K562 (cell line): Measurements from ENCODE around the gene SRSF1. TPM values are rescaled to one million over a fixed set of nuclear protein-coding genes. Genes with fewer than 3 reads are reported as not detected.

Source experiments
- ATAC-seq: fragments of 200-7000 bp; cut with Tn5 transposase; 3 replicates; pipeline ENCODE4 v1.9.1; 2020; ENCODE audit warnings: moderate library complexity
- BruUV-seq: library from RNA; stranded (reverse); fragments of 400-500 nt; replicated peaks from 2 replicates; lab custom pipeline; 2021; lab: Mats Ljungman, UMichigan
- CTCF ChIA-PET: fragments of 300-600 bp; formaldehyde crosslinking; extraction: SDS; loops from one replicate; lab custom pipeline; 2021; ENCODE audit warnings: low intra/inter-chr PET ratio; lab: Yijun Ruan, JAX
- POLR2A ChIA-PET: fragments of 300-600, 350-650 bp; sonication (Branson Sonifier 250); formaldehyde crosslinking; extraction: SDS; loops from one replicate; lab custom pipeline; 2021; ENCODE audit warnings: antibody characterized with exemption, inconsistent platforms; lab: Yijun Ruan, JAX
- DNase-seq, 4 experiments: peaks; one replicate each; pipeline versions ENCODE4 v3.0.0 to v3.0.0-alpha.2; 2011 to 2018; ENCODE audit warnings: low spot score in 3 of 4, mixed read lengths in 3 of 4; ENCODE audit errors: extremely low read depth in 1 of 4
- FAIRE-seq: peaks from 2 replicates; lab custom pipeline; 2011; peaks lifted over from hg19 to GRCh38; lab: Jason Lieb, UNC
- H2AFZ ChIP-seq: 2 replicates; pipeline ENCODE4 v1.6.0; 2011; ENCODE audit warnings: low read depth, low read length, control low read depth, inconsistent platforms
- H3K27ac ChIP-seq: fragments of 200-600 bp; 3 replicates; pipeline ENCODE4 v1.8.0; 2011; ENCODE audit warnings: low read depth, mild to moderate bottlenecking, control low read depth, inconsistent platforms, low read length, moderate library complexity, mixed read lengths; ENCODE audit errors: extremely low read depth
- H3K27me3 ChIP-seq, 2 experiments: fragments of 300-600 bp in 1 of 2; 2 replicates in 1 of 2; 3 replicates in 1 of 2; pipeline versions ENCODE4 v1.6.0 to v1.8.0; 2011; ENCODE audit warnings: inconsistent platforms in 2 of 2, low read length in 2 of 2, mild to moderate bottlenecking in 1 of 2, mixed read lengths in 1 of 2, moderate library complexity in 1 of 2; ENCODE audit not compliant: control insufficient read depth in 2 of 2, insufficient read depth in 2 of 2
- H3K36me3 ChIP-seq: fragments of 300-600 bp; 3 replicates; pipeline ENCODE4 v1.8.0; 2011; ENCODE audit warnings: mild to moderate bottlenecking, low read length, inconsistent platforms; ENCODE audit not compliant: control insufficient read depth, insufficient read depth
- H3K4me1 ChIP-seq, 2 experiments: fragments of 200-600 bp in 1 of 2; replicated peaks in 1 of 2; 2 replicates in 1 of 2; 3 replicates in 1 of 2; pipeline versions ENCODE4 v1.5.1 to v1.8.0; 2011; ENCODE audit warnings: inconsistent platforms in 2 of 2, low read length in 2 of 2, mild to moderate bottlenecking in 1 of 2, mixed read lengths in 1 of 2, moderate library complexity in 1 of 2; ENCODE audit not compliant: control insufficient read depth in 2 of 2, insufficient read depth in 2 of 2
- H3K4me2 ChIP-seq: 2 replicates; pipeline ENCODE4 v1.6.1; 2011; ENCODE audit warnings: low read length, control low read depth, inconsistent platforms, mixed read lengths; ENCODE audit not compliant: insufficient read depth
- H3K4me3 ChIP-seq: fragments of 200-600 bp; sonication (generic), shearing (Covaris generic); 2 replicates; pipeline ENCODE4 v1.5.1; 2016; ENCODE audit warnings: control low read depth, inconsistent platforms
- H3K79me2 ChIP-seq: fragments of 200-600 bp; 3 replicates; pipeline ENCODE4 v1.8.0; 2011; ENCODE audit warnings: low read length, inconsistent platforms; ENCODE audit not compliant: control insufficient read depth, insufficient read depth
- H3K9ac ChIP-seq, 2 experiments: 2 replicates each; pipeline versions ENCODE4 v1.6.0 to v1.6.1; 2011; ENCODE audit warnings: low read depth in 2 of 2, low read length in 2 of 2, control low read depth in 1 of 2, inconsistent platforms in 1 of 2, mild to moderate bottlenecking in 1 of 2, mixed read lengths in 1 of 2; ENCODE audit not compliant: insufficient read depth in 1 of 2
- H3K9me1 ChIP-seq: one replicate; pipeline ENCODE4 v1.6.0; 2011; ENCODE audit warnings: inconsistent platforms, mild to moderate bottlenecking, low read length, moderate library complexity; ENCODE audit not compliant: control insufficient read depth, insufficient read depth
- H3K9me3 ChIP-seq: replicated peaks from 2 replicates; pipeline ENCODE4 v1.5.1; 2011; ENCODE audit warnings: low read depth, low read length, inconsistent platforms; ENCODE audit not compliant: control insufficient read depth, insufficient read depth
- H4K20me1 ChIP-seq: replicated peaks from 2 replicates; pipeline ENCODE4 v1.6.1; 2011; ENCODE audit warnings: low read length, inconsistent platforms, mixed read lengths; ENCODE audit not compliant: control insufficient read depth, insufficient read depth
- CREBBP ChIP-seq: IDR thresholded peaks from one replicate; pipeline ENCODE4 v1.6.1; 2012; ENCODE audit warnings: low read depth, mild to moderate bottlenecking, control low read depth, inconsistent platforms, low read length
- SNIP1 ChIP-seq: fragments of 450-650 bp; IDR thresholded peaks from 2 replicates; pipeline ENCODE4 v1.7.1; 2017; ENCODE audit warnings: low read depth, mild to moderate bottlenecking
- ZKSCAN1 ChIP-seq: fragments of 150-350 bp; IDR thresholded peaks from 2 replicates; pipeline ENCODE4 v1.6.1; 2016; ENCODE audit warnings: low read depth, low read length
- WGBS: fragments of 100-300 bp; shearing (Covaris generic); methylation state at CpG from one replicate; pipeline ENCODE4 v1.1.6; 2016; ENCODE audit warnings: low coverage, mixed read lengths; ENCODE audit not compliant: insufficient coverage; ENCODE audit errors: missing lambda C conversion rate; 5-methylcytosine and 5-hydroxymethylcytosine counted together
- in situ Hi-C: fragments of 300-500 bp; cut with MboI; formaldehyde crosslinking; loops from 4 replicates; pipeline ENCODE4 v1.15.0; 2018; ENCODE audit warnings: inconsistent platforms, mixed read lengths
- intact Hi-C: fragments of 100-400 bp; cut with micrococcal nuclease; formaldehyde crosslinking; loops from 2 replicates; pipeline ENCODE4 v1.14.2; 2022
- polyA plus RNA-seq, 8 experiments: library from polyadenylated mRNA; depleted of rRNA in 4 of 8; stranded (reverse) in 5 of 8; unstranded in 3 of 8; fragments of >200 nt; fragmentation: Nextera tagmentation in 2 of 8; fragmentation: Illumina TruSeq in 1 of 8; extraction: Ambion mirVana in 2 of 8; extraction: Trizol in 1 of 8; gene quantifications; 2 replicates each; pipeline versions ENCODE4 v1.2.1 to v1.2.3, GENCODE V29; 2011 to 2014; ENCODE audit warnings: inconsistent platforms in 1 of 8, missing spikeins in 1 of 8
- total RNA-seq, 7 experiments: library from RNA; depleted of rRNA in 6 of 7; stranded (reverse); fragments of >200 nt in 6 of 7; fragmentation: Illumina TruSeq in 2 of 7; extraction: Trizol in 2 of 7; gene quantifications; 2 replicates each; pipeline versions ENCODE4 v1.2.1 to v1.2.3, GENCODE V29; 2011 to 2021; ENCODE audit warnings: low replicate concordance in 1 of 7
- TF ChIP-seq, protein P1 (sequence below): fragments of 250-450 bp; sonication (Bioruptor Pico); IDR thresholded peaks from 2 replicates; pipeline ENCODE4 v1.4.0; 2020
- TF ChIP-seq, protein P2 (sequence below): fragments of 250-450 bp; sonication (Bioruptor Pico); IDR thresholded peaks from 2 replicates; pipeline ENCODE4 v1.5.0; 2021
- TF ChIP-seq, protein P3 (sequence below), 2 experiments: fragments of 450-650 bp; IDR thresholded peaks; 2 replicates each; pipeline ENCODE4 v1.6.1; 2016; ENCODE audit warnings: mild to moderate bottlenecking in 2 of 2, borderline replicate concordance in 1 of 2, low read depth in 1 of 2, moderate library complexity in 1 of 2

The SRSF1 gene
- total and polyA plus RNA-seq, 9 of the 15 experiments (the other 6 are each of a cell fraction or from before 2014, with no cell fraction given) = 77.8 to 559 (median 442) TPM

DNA sequence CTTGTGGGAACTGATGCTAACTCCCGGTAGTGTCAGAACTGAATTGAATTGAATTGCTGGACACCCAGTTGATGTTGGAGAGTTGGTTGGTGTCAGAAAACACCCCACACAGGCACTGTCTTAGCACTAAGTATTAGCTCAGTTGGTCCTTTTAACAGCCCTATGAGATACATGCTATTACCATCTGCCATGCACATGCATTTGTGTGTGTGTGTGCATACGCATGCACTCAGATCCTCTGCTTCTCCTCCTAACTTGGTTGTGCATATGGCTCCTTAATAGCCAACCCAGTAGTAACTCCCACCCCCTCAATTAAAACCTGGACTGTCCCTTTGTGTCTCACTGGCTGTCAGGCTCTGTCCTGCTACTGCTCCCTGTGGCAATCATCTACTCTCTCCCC lies 43.9 kb upstream of the SRSF1 start (continued):
- TF ChIP-seq, protein P1, sequence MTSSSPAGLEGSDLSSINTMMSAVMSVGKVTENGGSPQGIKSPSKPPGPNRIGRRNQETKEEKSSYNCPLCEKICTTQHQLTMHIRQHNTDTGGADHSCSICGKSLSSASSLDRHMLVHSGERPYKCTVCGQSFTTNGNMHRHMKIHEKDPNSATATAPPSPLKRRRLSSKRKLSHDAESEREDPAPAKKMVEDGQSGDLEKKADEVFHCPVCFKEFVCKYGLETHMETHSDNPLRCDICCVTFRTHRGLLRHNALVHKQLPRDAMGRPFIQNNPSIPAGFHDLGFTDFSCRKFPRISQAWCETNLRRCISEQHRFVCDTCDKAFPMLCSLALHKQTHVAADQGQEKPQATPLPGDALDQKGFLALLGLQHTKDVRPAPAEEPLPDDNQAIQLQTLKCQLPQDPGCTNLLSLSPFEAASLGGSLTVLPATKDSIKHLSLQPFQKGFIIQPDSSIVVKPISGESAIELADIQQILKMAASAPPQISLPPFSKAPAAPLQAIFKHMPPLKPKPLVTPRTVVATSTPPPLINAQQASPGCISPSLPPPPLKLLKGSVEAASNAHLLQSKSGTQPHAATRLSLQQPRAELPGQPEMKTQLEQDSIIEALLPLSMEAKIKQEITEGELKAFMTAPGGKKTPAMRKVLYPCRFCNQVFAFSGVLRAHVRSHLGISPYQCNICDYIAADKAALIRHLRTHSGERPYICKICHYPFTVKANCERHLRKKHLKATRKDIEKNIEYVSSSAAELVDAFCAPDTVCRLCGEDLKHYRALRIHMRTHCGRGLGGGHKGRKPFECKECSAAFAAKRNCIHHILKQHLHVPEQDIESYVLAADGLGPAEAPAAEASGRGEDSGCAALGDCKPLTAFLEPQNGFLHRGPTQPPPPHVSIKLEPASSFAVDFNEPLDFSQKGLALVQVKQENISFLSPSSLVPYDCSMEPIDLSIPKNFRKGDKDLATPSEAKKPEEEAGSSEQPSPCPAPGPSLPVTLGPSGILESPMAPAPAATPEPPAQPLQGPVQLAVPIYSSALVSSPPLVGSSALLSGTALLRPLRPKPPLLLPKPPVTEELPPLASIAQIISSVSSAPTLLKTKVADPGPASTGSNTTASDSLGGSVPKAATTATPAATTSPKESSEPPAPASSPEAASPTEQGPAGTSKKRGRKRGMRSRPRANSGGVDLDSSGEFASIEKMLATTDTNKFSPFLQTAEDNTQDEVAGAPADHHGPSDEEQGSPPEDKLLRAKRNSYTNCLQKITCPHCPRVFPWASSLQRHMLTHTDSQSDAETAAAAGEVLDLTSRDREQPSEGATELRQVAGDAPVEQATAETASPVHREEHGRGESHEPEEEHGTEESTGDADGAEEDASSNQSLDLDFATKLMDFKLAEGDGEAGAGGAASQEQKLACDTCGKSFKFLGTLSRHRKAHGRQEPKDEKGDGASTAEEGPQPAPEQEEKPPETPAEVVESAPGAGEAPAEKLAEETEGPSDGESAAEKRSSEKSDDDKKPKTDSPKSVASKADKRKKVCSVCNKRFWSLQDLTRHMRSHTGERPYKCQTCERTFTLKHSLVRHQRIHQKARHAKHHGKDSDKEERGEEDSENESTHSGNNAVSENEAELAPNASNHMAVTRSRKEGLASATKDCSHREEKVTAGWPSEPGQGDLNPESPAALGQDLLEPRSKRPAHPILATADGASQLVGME = no peak
- TF ChIP-seq, protein P2, sequence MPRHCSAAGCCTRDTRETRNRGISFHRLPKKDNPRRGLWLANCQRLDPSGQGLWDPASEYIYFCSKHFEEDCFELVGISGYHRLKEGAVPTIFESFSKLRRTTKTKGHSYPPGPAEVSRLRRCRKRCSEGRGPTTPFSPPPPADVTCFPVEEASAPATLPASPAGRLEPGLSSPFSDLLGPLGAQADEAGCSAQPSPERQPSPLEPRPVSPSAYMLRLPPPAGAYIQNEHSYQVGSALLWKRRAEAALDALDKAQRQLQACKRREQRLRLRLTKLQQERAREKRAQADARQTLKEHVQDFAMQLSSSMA (CRISPR knock-in tag) = no peak
- no peak for TF ChIP-seq SNIP1
- TF ChIP-seq ZKSCAN1 = no peak

DNA sequence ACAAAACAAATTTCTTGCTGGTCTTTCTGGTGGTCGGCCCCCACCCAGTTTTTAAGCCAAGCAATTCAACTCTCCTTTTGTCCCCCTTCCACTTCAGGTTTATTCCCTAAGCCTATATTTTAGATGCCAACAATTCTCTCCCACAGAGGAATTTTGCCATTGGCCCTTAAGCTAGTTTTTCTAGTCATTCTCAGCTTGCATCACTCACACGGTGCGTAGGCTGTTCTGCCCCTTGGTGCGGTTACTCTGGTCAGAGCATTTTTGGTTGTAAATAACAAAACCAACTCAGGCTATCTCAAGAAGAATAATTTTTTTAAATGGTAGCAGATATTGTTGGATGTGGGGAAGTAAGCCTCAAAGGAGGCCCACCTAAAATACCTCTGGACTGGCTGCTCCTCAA lies 42.5 kb upstream of the SRSF1 start:
- H4K20me1 ChIP-seq = no peaks in the 10 kb centered on the region
- no TSS peak for BruUV-seq
- H3K79me2 ChIP-seq = no peaks in the 10 kb centered on the region
- in situ Hi-C loops = no loop called here
- ChIA-PET POLR2A (interaction anchor here (0.6 to 1.4 kb wide), 3 partner anchors 9 to 562 kb away, joined by 3 to 4 read pairs (median 3); no protein-coding TSS in a partner anchor), CTCF (no interaction called here)
- H3K4me1 ChIP-seq = no peaks in the 10 kb centered on the region
- no peak overlapping the region for H3K4me3 ChIP-seq
- no peak overlapping the region for H3K9ac ChIP-seq
- no peak for FAIRE-seq
- 19% methylated on average over 4 of the region's 4 CpGs for WGBS
- peaks cover 22 to 25% of the 10 kb centered on the region in 2 experiments for H3K27me3 ChIP-seq
- no peak overlapping the region for H3K4me2 ChIP-seq
- TF ChIP-seq CREBBP = peak; percentile 92
- TF ChIP-seq, protein P3, sequence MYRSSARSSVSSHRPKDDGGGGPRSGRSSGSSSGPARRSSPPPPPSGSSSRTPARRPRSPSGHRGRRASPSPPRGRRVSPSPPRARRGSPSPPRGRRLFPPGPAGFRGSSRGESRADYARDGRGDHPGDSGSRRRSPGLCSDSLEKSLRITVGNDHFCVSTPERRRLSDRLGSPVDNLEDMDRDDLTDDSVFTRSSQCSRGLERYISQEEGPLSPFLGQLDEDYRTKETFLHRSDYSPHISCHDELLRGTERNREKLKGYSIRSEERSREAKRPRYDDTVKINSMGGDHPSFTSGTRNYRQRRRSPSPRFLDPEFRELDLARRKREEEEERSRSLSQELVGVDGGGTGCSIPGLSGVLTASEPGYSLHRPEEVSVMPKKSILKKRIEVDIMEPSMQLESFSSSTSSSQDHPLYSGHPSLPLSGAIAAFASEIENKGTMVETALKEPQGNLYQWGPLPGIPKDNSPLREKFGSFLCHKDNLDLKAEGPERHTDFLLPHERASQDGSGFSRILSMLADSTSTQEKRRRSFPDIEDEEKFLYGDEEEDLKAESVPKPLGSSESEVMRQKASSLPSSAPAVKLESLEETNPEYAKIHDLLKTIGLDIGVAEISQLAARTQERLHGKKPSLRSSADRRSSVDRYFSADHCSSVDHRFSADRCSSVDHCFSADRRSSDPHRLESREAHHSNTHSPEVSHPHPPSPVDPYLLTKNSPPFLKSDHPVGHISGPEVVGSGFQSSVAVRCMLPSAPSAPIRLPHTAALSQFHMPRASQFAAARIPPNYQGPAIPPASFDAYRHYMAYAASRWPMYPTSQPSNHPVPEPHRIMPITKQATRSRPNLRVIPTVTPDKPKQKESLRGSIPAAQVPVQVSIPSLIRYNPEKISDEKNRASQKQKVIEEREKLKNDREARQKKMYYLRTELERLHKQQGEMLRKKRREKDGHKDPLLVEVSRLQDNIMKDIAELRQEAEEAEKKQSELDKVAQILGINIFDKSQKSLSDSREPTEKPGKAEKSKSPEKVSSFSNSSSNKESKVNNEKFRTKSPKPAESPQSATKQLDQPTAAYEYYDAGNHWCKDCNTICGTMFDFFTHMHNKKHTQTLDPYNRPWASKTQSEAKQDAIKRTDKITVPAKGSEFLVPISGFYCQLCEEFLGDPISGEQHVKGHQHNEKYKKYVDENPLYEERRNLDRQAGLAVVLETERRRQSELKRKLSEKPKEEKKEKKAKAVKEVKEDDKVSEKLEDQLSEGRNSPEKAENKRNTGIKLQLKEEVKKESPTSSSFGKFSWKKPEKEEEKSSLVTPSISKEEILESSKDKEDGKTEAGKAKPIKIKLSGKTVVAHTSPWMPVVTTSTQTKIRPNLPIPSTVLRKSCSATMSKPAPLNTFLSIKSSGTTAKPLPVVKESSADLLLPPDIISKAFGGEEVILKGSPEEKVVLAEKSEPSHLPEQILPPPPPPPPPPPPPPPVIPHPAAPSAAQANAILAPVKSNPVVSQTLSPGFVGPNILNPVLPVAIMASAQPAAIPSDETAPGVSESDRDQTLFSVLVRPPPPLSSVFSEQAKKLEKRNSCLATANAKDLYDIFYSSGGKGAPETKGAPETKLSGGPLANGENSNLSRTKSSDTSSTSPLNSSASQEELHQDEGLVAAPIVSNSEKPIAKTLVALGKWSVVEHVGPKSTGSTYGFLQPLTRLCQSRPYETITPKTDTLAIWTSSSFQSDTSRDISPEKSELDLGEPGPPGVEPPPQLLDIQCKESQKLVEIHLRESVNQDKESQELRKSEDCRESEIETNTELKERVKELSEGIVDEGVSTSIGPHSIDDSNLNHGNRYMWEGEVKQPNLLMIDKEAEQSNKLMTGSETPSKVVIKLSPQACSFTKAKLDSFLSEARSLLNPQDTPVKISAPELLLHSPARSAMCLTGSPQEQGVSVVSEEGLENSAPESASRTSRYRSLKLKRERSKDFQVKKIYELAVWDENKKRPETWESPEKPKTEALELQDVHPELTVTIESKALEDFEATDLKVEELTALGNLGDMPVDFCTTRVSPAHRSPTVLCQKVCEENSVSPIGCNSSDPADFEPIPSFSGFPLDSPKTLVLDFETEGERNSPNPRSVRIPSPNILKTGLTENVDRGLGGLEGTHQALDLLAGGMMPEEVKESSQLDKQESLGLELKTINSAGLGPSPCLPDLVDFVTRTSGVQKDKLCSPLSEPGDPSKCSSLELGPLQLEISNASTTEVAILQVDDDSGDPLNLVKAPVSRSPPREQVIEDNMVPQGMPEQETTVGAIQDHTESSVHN (IDR thresholded peaks at IDR 0.05; ENCODE audit: borderline replicate concordance in 1 of 2, low read depth in 1 of 2) = no peak
- TF ChIP-seq, all 486 proteins: peak for 1
- no peaks in the 10 kb centered on the region for H3K9me1 ChIP-seq
- no peak overlapping the region for H2AFZ ChIP-seq
- DNase-seq (no peak), ATAC-seq (no peak)
- intact Hi-C loops = no loop called here
- no peak overlapping the region for H3K27ac ChIP-seq
- no peaks in the 10 kb centered on the region for H3K9me3 ChIP-seq
- no peaks in the 10 kb centered on the region for H3K36me3 ChIP-seq
